ENCODE data around the gene TTYH2.

The TTYH2 gene

DNA sequence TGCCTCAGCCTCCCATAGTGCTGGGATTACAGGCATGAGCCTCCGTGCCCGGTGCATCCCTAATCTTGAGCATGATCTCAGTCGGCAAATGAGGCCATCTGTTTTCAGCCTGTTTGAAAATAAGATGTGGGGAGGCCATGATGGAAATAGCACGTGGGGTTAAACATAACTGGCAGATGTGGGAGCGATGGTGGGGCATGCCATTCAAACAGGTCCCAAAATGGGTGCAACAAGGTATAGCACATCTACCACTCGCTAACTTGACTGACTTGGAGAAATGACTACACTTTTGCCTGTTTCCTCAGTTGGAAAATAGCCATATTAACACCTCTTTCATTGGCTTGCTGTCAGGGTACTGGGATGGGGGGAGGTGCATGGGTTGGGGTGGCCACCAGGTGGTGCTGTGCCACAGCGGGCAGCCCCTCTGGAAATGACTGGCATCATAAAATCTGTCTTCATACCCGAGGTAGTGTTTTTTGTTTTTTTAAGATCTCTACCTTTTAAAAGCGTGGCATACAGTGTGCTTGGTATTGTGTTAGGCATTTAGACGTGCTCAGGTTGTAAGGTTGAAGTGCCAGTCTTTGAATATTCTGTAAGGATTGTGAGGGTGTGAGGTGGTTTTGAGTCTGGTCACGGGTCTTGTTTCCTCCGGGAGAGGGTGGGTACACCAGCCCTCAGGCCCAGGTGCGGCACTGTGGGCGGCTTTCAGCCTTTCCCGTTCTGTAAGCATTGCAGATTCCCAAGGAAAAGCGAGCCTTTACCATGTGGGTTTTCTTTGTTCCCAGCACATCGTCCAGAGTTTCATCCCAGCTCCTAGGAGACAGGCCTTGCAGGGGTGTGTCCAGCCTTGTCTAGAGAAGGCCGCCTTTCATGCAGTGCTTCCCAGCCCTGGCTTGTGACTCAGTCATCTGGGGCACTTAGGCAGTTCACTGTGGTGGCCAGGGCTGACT is 2.9 kb upstream of the TTYH2 start:
- H3K4me1 ChIP-seq = peaks cover 41% of the 10 kb centered on the region
- DNase-seq = peak; percentile 86

DNA sequence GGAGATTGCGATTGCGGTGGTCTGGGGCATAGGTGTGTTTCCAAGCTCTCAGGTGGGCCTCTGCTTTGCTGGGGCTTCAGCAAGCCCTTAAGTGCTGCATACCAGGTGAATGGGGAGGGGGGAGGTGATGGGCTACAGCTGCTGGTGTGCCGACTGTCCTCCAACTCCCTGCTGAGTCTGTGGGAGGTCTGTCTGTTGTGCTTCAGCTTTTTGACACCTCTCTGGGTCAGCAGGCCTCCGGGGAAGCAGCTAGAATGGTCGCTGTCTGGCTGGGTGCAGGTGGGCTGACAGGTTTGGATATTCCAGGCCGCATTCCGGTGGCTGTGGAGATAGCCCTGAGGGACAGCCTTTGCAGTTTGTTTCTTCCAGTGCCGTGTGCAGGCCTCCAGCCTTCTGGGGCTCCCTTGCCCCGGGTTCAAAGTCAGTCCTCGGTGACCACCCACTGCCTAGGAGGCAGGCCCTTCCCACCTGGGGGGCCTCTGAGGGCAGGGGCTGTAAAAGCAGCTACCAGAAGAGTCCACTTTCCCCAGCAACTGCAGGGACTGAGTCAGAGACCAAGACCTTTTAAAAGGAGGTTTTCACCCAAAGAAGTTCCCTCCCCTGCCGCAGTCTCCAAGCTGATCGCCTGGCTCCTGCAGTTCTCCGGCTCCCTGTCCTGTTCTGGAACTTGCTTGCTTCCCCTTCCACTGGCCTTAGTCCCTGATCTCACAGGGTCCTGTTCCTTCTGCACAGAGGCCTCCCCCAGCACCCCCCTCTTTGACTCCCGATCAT is 2.0 kb upstream of the TTYH2 start:
- no peak for DNase-seq
- H3K27me3 ChIP-seq = no peaks in the 10 kb centered on the region
- TF ChIP-seq, protein P1, sequence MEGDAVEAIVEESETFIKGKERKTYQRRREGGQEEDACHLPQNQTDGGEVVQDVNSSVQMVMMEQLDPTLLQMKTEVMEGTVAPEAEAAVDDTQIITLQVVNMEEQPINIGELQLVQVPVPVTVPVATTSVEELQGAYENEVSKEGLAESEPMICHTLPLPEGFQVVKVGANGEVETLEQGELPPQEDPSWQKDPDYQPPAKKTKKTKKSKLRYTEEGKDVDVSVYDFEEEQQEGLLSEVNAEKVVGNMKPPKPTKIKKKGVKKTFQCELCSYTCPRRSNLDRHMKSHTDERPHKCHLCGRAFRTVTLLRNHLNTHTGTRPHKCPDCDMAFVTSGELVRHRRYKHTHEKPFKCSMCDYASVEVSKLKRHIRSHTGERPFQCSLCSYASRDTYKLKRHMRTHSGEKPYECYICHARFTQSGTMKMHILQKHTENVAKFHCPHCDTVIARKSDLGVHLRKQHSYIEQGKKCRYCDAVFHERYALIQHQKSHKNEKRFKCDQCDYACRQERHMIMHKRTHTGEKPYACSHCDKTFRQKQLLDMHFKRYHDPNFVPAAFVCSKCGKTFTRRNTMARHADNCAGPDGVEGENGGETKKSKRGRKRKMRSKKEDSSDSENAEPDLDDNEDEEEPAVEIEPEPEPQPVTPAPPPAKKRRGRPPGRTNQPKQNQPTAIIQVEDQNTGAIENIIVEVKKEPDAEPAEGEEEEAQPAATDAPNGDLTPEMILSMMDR (IDR thresholded peaks at IDR 0.05; ENCODE audit: low read depth, low read length) = no peak
- no peak overlapping the region for H3K4me3 ChIP-seq (ENCODE audit: low read depth, low read length)
- H3K9me3 ChIP-seq = no peaks in the 10 kb centered on the region
- peaks cover 39% of the 10 kb centered on the region for H3K4me1 ChIP-seq
- H3K36me3 ChIP-seq = peaks cover 52% of the 10 kb centered on the region

More for the DNA sequence above, 2.9 kb upstream of the TTYH2 start:
- TF ChIP-seq, protein P1 (IDR thresholded peaks at IDR 0.05; ENCODE audit: low read depth, low read length) = peak; percentile 99
- no peak overlapping the region for H3K4me3 ChIP-seq (ENCODE audit: low read depth, low read length)
- H3K27me3 ChIP-seq = no peaks in the 10 kb centered on the region
- peaks cover 61% of the 10 kb centered on the region for H3K36me3 ChIP-seq
- no peaks in the 10 kb centered on the region for H3K9me3 ChIP-seq

DNA sequence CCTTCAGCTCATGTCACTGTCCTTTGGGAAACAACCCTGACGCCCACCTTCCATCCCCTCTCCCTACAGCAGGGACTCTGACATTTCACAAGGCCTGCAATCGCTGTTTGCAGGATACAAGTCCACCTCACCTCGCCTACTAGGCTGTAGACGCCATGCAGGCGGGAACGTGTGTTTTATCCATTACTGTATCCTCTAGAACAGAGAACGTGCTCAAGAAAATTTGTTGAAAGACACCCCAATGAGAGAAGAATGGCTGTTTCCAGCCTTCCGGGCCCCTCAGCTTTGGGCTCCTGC is 1.5 kb upstream of the TTYH2 start:
- Histone ChIP-seq H3K4me3 (ENCODE audit: low read depth, low read length) (no peak overlapping the region), H3K9me3 (no peaks in the 10 kb centered on the region), H3K27me3 (no peaks in the 10 kb centered on the region), H3K36me3 (peaks cover 49% of the 10 kb centered on the region), H3K4me1 (peaks cover 39% of the 10 kb centered on the region)
- DNase-seq = no peak
- TF ChIP-seq, protein P1 (IDR thresholded peaks at IDR 0.05; ENCODE audit: low read depth, low read length) = no peak

DNA sequence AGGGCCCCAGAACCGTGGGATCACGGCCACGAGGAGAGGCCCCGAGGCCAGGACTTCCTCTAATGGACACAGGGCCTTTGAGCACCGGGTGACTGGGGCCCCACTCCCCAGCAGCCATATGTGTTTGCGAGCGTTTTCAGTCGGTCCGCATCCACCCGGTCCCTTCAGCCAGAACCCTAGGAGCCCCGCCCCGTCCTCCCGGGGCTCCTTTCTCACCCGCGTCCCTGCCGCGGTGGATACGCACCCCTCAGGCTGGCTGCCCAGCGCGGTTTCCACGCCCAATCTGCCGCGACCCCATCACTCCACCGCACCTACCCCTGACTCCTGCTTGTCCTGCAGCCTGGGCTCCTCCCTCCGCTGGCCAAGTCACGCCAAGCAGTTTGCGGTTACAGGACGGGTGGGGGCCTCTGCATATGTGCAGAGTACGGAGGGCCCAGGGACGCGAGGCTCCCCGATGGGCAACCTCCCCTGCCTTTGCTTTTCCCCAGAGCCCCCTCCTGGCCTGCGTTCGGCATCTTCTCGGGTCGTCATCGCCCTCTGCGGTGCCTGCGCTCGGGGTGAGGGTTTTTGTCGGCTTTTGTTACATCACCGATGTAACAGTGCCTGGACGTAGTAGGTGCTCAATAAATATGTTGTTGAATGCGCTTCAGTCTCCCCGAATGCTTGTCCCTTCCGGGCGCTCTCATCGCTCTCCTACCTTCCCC is 1.0 kb upstream of the TTYH2 start:
- no peaks in the 10 kb centered on the region for H3K9me3 ChIP-seq
- H3K4me3 ChIP-seq (ENCODE audit: low read depth, low read length) = no peak overlapping the region
- TF ChIP-seq, protein P1 (IDR thresholded peaks at IDR 0.05; ENCODE audit: low read depth, low read length) = no peak
- no peak for DNase-seq
- H3K27me3 ChIP-seq = no peaks in the 10 kb centered on the region
- peaks cover 49% of the 10 kb centered on the region for H3K36me3 ChIP-seq
- H3K4me1 ChIP-seq = peaks cover 39% of the 10 kb centered on the region

DNA sequence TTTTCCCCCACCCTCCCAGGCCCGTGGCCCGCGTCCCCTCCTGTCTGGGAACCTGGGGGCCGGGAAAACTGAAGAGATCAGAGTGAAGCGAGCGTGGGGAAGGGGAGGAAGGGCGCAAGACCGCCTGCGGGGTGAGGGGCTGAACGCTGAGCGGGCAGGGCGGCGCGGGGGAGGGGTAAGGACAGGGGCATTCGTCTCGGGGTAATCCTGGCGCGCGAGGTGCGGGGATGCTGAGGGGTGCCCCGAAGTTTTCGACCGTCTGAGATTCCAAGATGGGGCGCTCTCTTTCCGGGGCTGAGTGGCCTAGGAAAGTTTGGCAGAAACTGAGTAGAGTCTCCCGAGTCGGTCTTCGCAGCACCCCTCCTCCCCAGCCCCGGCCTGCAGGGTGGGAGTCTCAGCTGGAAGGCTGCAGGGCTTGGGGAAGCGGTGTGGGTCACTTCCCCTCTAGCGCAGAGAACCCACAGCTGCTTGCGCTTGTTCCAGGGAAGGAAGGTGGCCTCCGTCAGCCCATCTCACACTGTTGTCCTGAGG is 555 bp downstream of the TTYH2 start:
- TF ChIP-seq, protein P1 (IDR thresholded peaks at IDR 0.05; ENCODE audit: low read depth, low read length) = no peak
- Histone ChIP-seq H3K27me3 (no peaks in the 10 kb centered on the region), H3K9me3 (no peaks in the 10 kb centered on the region), H3K4me1 (peaks cover 28% of the 10 kb centered on the region), H3K36me3 (peaks cover 34% of the 10 kb centered on the region), H3K4me3 (ENCODE audit: low read depth, low read length) (peak overlapping the region; percentile 63)
- peak; percentile 31 for DNase-seq
